ENCODE data around the gene RPL22L1. TPM values are rescaled to one million over a fixed set of nuclear protein-coding genes. Genes with fewer than 3 reads are reported as not detected.
A peak's percentile ranks its signal among the peaks of the same experiment; 100 is the strongest.

RPL22L1 gene
- polyA plus RNA-seq, 1 of the 3 experiments (the other 2 are of a cell fraction) = 80.9 TPM

GRCh38 chr3:170858599-170858998 is 11.4 kb downstream of the RPL22L1 start:
- Histone ChIP-seq H3K4me3 (ENCODE audit: low read depth in 2 of 2, low read length in 1 of 2) (no peak overlapping the region), H3K9ac (no peak overlapping the region), H3K27me3 (ENCODE audit: insufficient read depth) (no peaks in the 10 kb centered on the region), H3F3A (replicated peaks; ENCODE audit: insufficient read depth) (peaks cover 2% of the 10 kb centered on the region), H3K79me2 (ENCODE audit: insufficient read depth) (no peaks in the 10 kb centered on the region), H2AFZ (ENCODE audit: low read depth) (no peak overlapping the region), H4K20me1 (ENCODE audit: insufficient read depth) (no peaks in the 10 kb centered on the region), H3K9me2 (no peaks in the 10 kb centered on the region), H3K36me3 (replicated peaks in 1 of 2; ENCODE audit: control insufficient read depth in 1 of 2, insufficient read depth in 2 of 2, low read length in 1 of 2) (no peaks in the 10 kb centered on the region), H3K9me3 (no peaks in the 10 kb centered on the region), H3K4me2 (no peak overlapping the region), H3K27ac (ENCODE audit: low read depth in 2 of 2, low read length in 1 of 2) (no peak overlapping the region), H3K4me1 (ENCODE audit: control insufficient read depth in 1 of 2, insufficient read depth in 2 of 2, low read depth in 1 of 2, low read length in 1 of 2) (no peaks in the 10 kb centered on the region)
- DNase-seq = no peak
- no peak for TF ChIP-seq NRF1 (IDR thresholded peaks at IDR 0.05; ENCODE audit: low read depth, low read length)
- TF ChIP-seq FOSL2 (IDR thresholded peaks at IDR 0.05; ENCODE audit: borderline replicate concordance, low read depth) = no peak
- TF ChIP-seq GATA2 (CRISPR knock-in tag; IDR thresholded peaks at IDR 0.05) = no peak
- no peak for TF ChIP-seq MEF2A (IDR thresholded peaks at IDR 0.05; ENCODE audit: borderline replicate concordance, low read depth)
- TF ChIP-seq JUND (IDR thresholded peaks at IDR 0.05) = no peak
- TF ChIP-seq YY1 (IDR thresholded peaks at IDR 0.05; ENCODE audit: low read depth) = no peak
- TF ChIP-seq TCF12 (IDR thresholded peaks at IDR 0.05) = no peak
- TF ChIP-seq SMC3 (IDR thresholded peaks at IDR 0.05; ENCODE audit: low read depth, low read length) = no peak
- TF ChIP-seq NFIC (IDR thresholded peaks at IDR 0.05; ENCODE audit: borderline replicate concordance) = no peak
- no peak for TF ChIP-seq MAX (IDR thresholded peaks at IDR 0.05; ENCODE audit: low read depth)
- no peak for TF ChIP-seq RAD21 (IDR thresholded peaks at IDR 0.05; ENCODE audit: low read length)
- TF ChIP-seq MXI1 (IDR thresholded peaks at IDR 0.05; ENCODE audit: low read depth, low read length) = no peak
- ChIA-PET CTCF (interaction anchor here (1.8 kb wide), 1 partner anchor 11 kb away, joined by 7 read pairs; the partner anchor contains the start of gene RPL22L1), POLR2A (no interaction called here)
- WGBS (ENCODE audit: low lambda C conversion rate) = 87% methylated on average over 5 of the region's 5 CpGs

DNA sequence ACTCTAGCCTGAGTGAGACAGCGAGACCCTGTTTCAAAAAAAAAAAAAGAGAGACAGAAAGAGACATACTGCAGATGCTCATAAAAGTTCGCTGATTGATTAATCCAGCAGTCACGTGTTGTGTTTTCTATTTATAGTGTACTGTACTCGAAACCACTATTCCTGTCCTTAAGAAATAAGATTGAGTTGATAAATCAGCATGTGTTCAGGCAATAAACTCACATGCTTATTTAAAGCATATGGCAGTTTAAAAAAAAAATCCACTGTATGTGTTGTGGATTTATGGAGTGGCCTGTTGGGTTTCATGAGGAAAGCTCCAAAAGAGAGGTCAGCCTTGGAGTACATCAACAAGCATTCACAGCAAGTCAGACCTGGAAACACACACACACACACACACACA is 17.7 kb downstream of the RPL22L1 start:
- ChIA-PET CTCF (interaction anchor here (1.4 to 1.8 kb wide), 2 partner anchors 11 to 438 kb away, joined by 4 read pairs; no protein-coding TSS in a partner anchor), POLR2A (interaction anchor here (0.7 kb wide), 1 partner anchor 496 kb away, joined by 3 read pairs; no protein-coding TSS in a partner anchor)
- no peaks in the 10 kb centered on the region for H4K20me1 ChIP-seq (ENCODE audit: insufficient read depth)
- TF ChIP-seq GATA2 (CRISPR knock-in tag; IDR thresholded peaks at IDR 0.05) (peak; percentile 38; the same call in 1 of the 2 replicates), MAX (IDR thresholded peaks at IDR 0.05; ENCODE audit: low read depth) (no peak)
- DNase-seq = peak; percentile 11
- no peak overlapping the region for H2AFZ ChIP-seq (ENCODE audit: low read depth)
- H3K4me1 ChIP-seq (ENCODE audit: control insufficient read depth in 1 of 2, insufficient read depth in 2 of 2, low read depth in 1 of 2, low read length in 1 of 2) = no peaks in the 10 kb centered on the region
- H3F3A ChIP-seq (replicated peaks; ENCODE audit: insufficient read depth) = no peaks in the 10 kb centered on the region
- H3K9ac ChIP-seq = no peak overlapping the region
- WGBS (ENCODE audit: low lambda C conversion rate) = 59% methylated on average over 4 of the region's 4 CpGs
- H3K9me3 ChIP-seq = no peaks in the 10 kb centered on the region
- no peaks in the 10 kb centered on the region for H3K9me2 ChIP-seq
- H3K4me3 ChIP-seq (ENCODE audit: low read depth in 2 of 2, low read length in 1 of 2) = no peak overlapping the region
- no peak overlapping the region for H3K4me2 ChIP-seq
- H3K79me2 ChIP-seq (ENCODE audit: insufficient read depth) = no peaks in the 10 kb centered on the region
- no peak overlapping the region for H3K27ac ChIP-seq (ENCODE audit: low read depth in 2 of 2, low read length in 1 of 2)
- H3K27me3 ChIP-seq (ENCODE audit: insufficient read depth) = no peaks in the 10 kb centered on the region
- no peaks in the 10 kb centered on the region for H3K36me3 ChIP-seq (replicated peaks in 1 of 2; ENCODE audit: control insufficient read depth in 1 of 2, insufficient read depth in 2 of 2, low read length in 1 of 2)
